Measurements from ENCODE around the gene PAAF1. TPM values are rescaled to one million over a fixed set of nuclear protein-coding genes. Genes with fewer than 3 reads are reported as not detected.
"Not testable (repeated sequence)": the region's sequence is repeated elsewhere in the genome, so short reads cannot be mapped to it uniquely, and the experiment has no call there.

Gene PAAF1
- total RNA-seq, 2 donors from 2014 or later = 8.7 to 8.8 TPM

- no peak for TF ChIP-seq CTCF (IDR thresholded peaks at IDR 0.05)
These were observed 54.3 kb downstream of the PAAF1 start for GRCh38 chr11:73931039-73931645.

GRCh38 chr11:73931951-73932350 lies 55.2 kb downstream of the PAAF1 start:
- Histone ChIP-seq H3K27ac (no peak overlapping the region), H3K27me3 (replicated peaks; ENCODE audit: insufficient read depth) (no peaks in the 10 kb centered on the region), H3K9me3 (no peaks in the 10 kb centered on the region), H3K4me3 (no peak overlapping the region), H3K4me1 (ENCODE audit: control insufficient read depth in 1 of 2, low read depth in 2 of 2) (no peaks in the 10 kb centered on the region), H3K36me3 (peaks cover 16% of the 10 kb centered on the region)
- DNase-seq (ENCODE audit: low spot score) = no peak
- ATAC-seq (ENCODE audit: insufficient number of reproducible peaks, low FRiP score, low read depth) = no peak
- TF ChIP-seq CTCF (IDR thresholded peaks at IDR 0.05) = no peak

More at GRCh38 chr11:73931039-73931645, 54.3 kb downstream of the PAAF1 start:
- peaks cover 20% of the 10 kb centered on the region for H3K36me3 ChIP-seq
- no peaks in the 10 kb centered on the region for H3K4me1 ChIP-seq (ENCODE audit: control insufficient read depth in 1 of 2, low read depth in 2 of 2)
- ATAC-seq (ENCODE audit: insufficient number of reproducible peaks, low FRiP score, low read depth) (no peak), DNase-seq (ENCODE audit: low spot score) (no peak)
- H3K27me3 ChIP-seq (replicated peaks; ENCODE audit: insufficient read depth) = no peaks in the 10 kb centered on the region
- H3K4me3 ChIP-seq = no peak overlapping the region
- H3K27ac ChIP-seq = no peak overlapping the region
- H3K9me3 ChIP-seq = no peaks in the 10 kb centered on the region

- Histone ChIP-seq H3K27ac (no peak overlapping the region), H3K9me3 (no peaks in the 10 kb centered on the region), H3K4me3 (no peak overlapping the region), H3K36me3 (peaks cover 12% of the 10 kb centered on the region), H3K4me1 (ENCODE audit: control insufficient read depth in 1 of 2, low read depth in 2 of 2) (no peaks in the 10 kb centered on the region), H3K27me3 (replicated peaks; ENCODE audit: insufficient read depth) (no peaks in the 10 kb centered on the region)
- DNase-seq (ENCODE audit: low spot score) (no peak), ATAC-seq (ENCODE audit: insufficient number of reproducible peaks, low FRiP score, low read depth) (no peak)
- TF ChIP-seq CTCF (IDR thresholded peaks at IDR 0.05) = no peak
These were observed 56.0 kb downstream of the PAAF1 start for GRCh38 chr11:73932781-73933180.

GRCh38 chr11:73936047-73936446 lies 59.2 kb downstream of the PAAF1 start:
- not testable (repeated sequence) for H3K4me1 ChIP-seq (ENCODE audit: control insufficient read depth in 1 of 2, low read depth in 2 of 2); H3K9me3 ChIP-seq; H3K27ac ChIP-seq; DNase-seq (ENCODE audit: low spot score); H3K27me3 ChIP-seq (replicated peaks; ENCODE audit: insufficient read depth); H3K4me3 ChIP-seq; H3K36me3 ChIP-seq; ATAC-seq (ENCODE audit: insufficient number of reproducible peaks, low FRiP score, low read depth)

GRCh38 chr11:73939096-73939495 lies 62.3 kb downstream of the PAAF1 start:
- no peak overlapping the region for H3K27ac ChIP-seq
- no peak for ATAC-seq (ENCODE audit: insufficient number of reproducible peaks, low FRiP score, low read depth)
- no peaks in the 10 kb centered on the region for H3K9me3 ChIP-seq
- DNase-seq (ENCODE audit: low spot score) = no peak
- H3K4me1 ChIP-seq (ENCODE audit: control insufficient read depth in 1 of 2, low read depth in 2 of 2) = peaks cover 3 to 7% of the 10 kb centered on the region in 2 donors
- H3K4me3 ChIP-seq = no peak overlapping the region
- TF ChIP-seq CTCF (IDR thresholded peaks at IDR 0.05) = no peak
- H3K36me3 ChIP-seq = no peaks in the 10 kb centered on the region
- no peaks in the 10 kb centered on the region for H3K27me3 ChIP-seq (replicated peaks; ENCODE audit: insufficient read depth)

All from thoracic aorta (tissue), 2 donors.